Measurements from ENCODE around the gene CASP5.

The CASP5 gene

DNA sequence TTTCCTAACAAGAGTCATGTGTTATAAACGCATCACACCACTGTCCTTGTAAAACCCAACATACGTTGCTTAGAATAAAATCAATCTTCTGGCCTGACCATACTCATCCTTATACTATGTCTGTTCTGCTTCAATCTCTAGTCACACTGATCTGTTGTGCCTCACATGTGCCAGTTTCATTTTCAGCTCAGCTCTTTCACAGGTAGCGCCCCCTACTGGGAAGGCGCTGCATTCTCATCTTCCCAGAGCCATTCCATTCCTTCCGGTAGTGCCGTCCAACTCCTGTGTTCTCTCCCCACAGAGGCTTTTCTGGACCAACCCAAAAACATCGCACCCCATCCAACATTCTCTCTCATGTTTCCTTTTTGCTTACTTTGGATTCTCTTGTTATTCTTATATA is 22.2 kb downstream of the CASP5 start:
- POLR2A ChIA-PET (ENCODE audit: low non-redundant PET), result no interaction called here
- H3K27ac ChIP-seq, result no peak overlapping the region
- CTCF ChIA-PET, result interaction anchor here (0.6 kb wide), 1 partner anchor 22 kb away, joined by 3 read pairs; no protein-coding TSS in a partner anchor
- TF ChIP-seq, protein P1, sequence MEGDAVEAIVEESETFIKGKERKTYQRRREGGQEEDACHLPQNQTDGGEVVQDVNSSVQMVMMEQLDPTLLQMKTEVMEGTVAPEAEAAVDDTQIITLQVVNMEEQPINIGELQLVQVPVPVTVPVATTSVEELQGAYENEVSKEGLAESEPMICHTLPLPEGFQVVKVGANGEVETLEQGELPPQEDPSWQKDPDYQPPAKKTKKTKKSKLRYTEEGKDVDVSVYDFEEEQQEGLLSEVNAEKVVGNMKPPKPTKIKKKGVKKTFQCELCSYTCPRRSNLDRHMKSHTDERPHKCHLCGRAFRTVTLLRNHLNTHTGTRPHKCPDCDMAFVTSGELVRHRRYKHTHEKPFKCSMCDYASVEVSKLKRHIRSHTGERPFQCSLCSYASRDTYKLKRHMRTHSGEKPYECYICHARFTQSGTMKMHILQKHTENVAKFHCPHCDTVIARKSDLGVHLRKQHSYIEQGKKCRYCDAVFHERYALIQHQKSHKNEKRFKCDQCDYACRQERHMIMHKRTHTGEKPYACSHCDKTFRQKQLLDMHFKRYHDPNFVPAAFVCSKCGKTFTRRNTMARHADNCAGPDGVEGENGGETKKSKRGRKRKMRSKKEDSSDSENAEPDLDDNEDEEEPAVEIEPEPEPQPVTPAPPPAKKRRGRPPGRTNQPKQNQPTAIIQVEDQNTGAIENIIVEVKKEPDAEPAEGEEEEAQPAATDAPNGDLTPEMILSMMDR (conservative IDR thresholded peaks at IDR 0.05; ENCODE audit: low read depth), result peak; percentile 42
- no peak for DNase-seq (ENCODE audit: low spot score)

DNA sequence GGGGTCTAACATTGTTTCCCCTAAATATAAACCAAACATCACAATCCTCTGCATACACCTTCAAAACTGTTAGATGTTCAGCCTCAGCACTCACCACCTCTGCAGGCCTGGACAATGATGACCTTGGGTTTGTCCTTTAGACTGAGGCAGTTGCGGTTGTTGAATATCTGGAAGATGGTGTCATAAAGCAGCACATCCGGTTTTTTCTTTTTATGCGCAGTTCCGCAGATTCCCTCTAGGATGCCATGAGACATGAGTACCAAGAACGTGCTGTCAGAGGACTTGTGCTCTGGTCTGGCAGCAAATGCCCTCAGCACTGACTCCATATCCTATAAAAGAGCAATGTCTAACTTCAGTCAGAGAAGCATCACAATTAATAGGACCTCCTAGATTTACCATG is 22.8 kb downstream of the CASP5 start:
- no peak overlapping the region for H3K27ac ChIP-seq
- TF ChIP-seq, protein P1 (conservative IDR thresholded peaks at IDR 0.05; ENCODE audit: low read depth), result no peak
- DNase-seq (ENCODE audit: low spot score), result peak; percentile 2
- CTCF ChIA-PET, result interaction anchor here (0.6 kb wide), 1 partner anchor 22 kb away, joined by 3 read pairs; no protein-coding TSS in a partner anchor
- POLR2A ChIA-PET (ENCODE audit: low non-redundant PET), result no interaction called here

DNA sequence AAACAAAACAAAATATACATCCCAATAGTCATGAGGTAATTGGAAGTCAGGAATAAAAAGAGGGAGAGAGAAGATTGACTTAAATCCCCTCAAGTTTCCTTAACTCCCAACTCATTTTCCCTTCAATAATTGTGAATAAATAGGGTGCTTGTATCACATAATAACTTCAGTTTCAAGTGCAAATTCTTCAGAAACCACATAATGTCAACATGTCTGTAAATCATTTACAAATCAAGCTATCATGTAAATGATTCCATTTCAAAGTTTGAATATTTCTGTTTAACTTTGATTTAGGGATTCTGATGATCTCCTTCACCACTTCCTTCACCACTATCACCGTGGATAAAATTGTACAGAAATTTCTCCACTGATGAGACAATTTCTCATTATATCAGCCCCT is 23.2 kb downstream of the CASP5 start:
- no peak for DNase-seq (ENCODE audit: low spot score)
- ChIA-PET CTCF (no interaction called here), POLR2A (ENCODE audit: low non-redundant PET) (no interaction called here)
- no peak overlapping the region for H3K27ac ChIP-seq
- TF ChIP-seq, protein P1 (conservative IDR thresholded peaks at IDR 0.05; ENCODE audit: low read depth), result no peak

DNA sequence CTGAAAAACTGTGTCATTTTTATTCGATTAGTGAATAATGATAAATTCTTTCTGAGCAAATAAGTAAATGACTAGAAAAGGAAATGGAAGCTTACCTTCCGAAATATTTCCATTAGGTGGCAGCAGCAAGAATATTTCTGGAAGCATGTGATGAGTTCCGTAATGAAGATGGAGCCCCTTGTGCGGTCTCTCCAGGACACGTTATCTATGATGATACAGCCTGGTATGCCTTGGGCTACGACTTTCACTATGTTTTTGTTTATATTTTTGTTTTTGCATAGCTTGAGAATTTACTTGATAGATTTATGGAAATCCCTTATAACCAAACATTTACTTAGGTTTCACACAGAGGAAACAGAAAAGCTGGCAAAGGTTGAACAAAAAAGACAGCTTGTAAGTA is 25.7 kb downstream of the CASP5 start:
- TF ChIP-seq, protein P1 (conservative IDR thresholded peaks at IDR 0.05; ENCODE audit: low read depth), result peak; percentile 32
- ChIA-PET CTCF (interaction anchor here (0.5 kb wide), 1 partner anchor 388 kb away, joined by 3 read pairs; no protein-coding TSS in a partner anchor), POLR2A (ENCODE audit: low non-redundant PET) (no interaction called here)
- H3K27ac ChIP-seq, result no peak overlapping the region
- DNase-seq (ENCODE audit: low spot score), result no peak

DNA sequence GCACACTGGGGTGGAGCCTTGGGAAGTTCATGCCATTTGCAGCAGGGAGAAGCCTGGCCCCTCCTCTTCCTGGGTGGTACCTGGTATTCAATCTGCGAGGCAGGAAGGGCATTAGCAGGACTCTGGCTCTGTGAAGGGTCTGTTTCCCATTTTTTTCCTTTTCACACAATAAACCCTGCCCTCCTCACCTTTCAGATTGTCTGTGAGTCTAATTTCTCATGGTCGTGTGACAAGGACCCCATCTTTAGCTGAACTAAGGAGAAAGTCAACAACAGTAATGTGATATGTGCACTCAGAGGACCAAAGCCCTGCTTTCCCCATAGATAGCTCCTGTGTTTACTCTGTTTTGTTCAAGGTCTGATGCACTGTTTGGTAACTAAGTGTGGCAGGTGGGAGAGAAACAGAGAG is 28.0 kb downstream of the CASP5 start:
- CTCF ChIA-PET, result interaction anchor here (0.6 kb wide), 1 partner anchor 48 kb away, joined by 3 read pairs; no protein-coding TSS in a partner anchor
- POLR2A ChIA-PET (ENCODE audit: low non-redundant PET), result no interaction called here

DNA sequence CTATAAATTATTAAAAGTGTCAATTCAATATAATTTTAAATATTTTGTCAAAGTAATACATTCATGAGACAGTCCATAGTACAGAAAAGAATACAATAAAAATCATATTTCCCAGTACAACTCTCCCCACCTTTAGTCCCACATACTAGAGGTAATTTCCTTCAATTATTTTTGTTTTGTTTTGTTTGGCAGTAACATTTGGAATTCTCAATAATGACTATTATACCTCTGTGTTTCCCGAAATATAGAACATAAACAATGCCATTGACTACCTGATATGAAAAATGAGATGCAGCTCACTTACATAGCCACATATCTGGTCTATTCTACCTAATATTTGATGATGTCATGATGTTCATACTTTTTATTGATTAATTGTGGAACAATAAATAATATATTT is 30.2 kb downstream of the CASP5 start:
- no peak for DNase-seq (ENCODE audit: low spot score)
- ChIA-PET CTCF (interaction anchor here (0.7 kb wide), 1 partner anchor 45 kb away, joined by 4 read pairs; no protein-coding TSS in a partner anchor), POLR2A (ENCODE audit: low non-redundant PET) (no interaction called here)
- TF ChIP-seq, protein P1 (conservative IDR thresholded peaks at IDR 0.05; ENCODE audit: low read depth), result no peak
- H3K27ac ChIP-seq, result no peak overlapping the region

More for the DNA sequence above, 28.0 kb downstream of the CASP5 start:
- TF ChIP-seq, protein P1 (conservative IDR thresholded peaks at IDR 0.05; ENCODE audit: low read depth), result no peak
- DNase-seq (ENCODE audit: low spot score), result no peak
- no peak overlapping the region for H3K27ac ChIP-seq

All from RWPE1 (cell line).